DND-41 (cell line): ENCODE measurements around the gene FIBCD1.

Source experiments
- ATAC-seq: fragments of 200-7000 bp; cut with Tn5 transposase; 3 replicates; pipeline ENCODE4 v1.9.1; 2021; ENCODE audit warnings: low read depth; ENCODE audit not compliant: insufficient read depth
- DNase-seq: peaks from one replicate; pipeline ENCODE4 v3.0.0-alpha.2; 2020
- H2AFZ ChIP-seq: 2 replicates; pipeline ENCODE4 v1.6.0; 2012; ENCODE audit warnings: low read depth, low read length
- H3K27ac ChIP-seq: 2 replicates; pipeline ENCODE4 v1.5.1; 2012; ENCODE audit warnings: low read length, inconsistent platforms
- H3K27me3 ChIP-seq: fragments of 200-600 bp; sonication (generic); 2 replicates; pipeline ENCODE4 v1.6.0; 2012; ENCODE audit warnings: low read length, mild to moderate bottlenecking, inconsistent platforms; ENCODE audit not compliant: insufficient read depth, poor library complexity
- H3K36me3 ChIP-seq: 2 replicates; pipeline ENCODE4 v1.5.1; 2012; ENCODE audit warnings: low read length, inconsistent platforms; ENCODE audit not compliant: insufficient read depth
- H3K4me1 ChIP-seq: 2 replicates; pipeline ENCODE4 v1.5.1; 2012; ENCODE audit warnings: mild to moderate bottlenecking, low read length; ENCODE audit not compliant: insufficient read depth
- H3K4me2 ChIP-seq: 2 replicates; pipeline ENCODE4 v1.6.0; 2012; ENCODE audit warnings: mild to moderate bottlenecking, moderate library complexity, low read length, inconsistent platforms; ENCODE audit not compliant: insufficient read depth
- H3K4me3 ChIP-seq, 2 experiments: fragments of 200-600 bp in 1 of 2; shearing (Covaris generic) in 1 of 2; 2 replicates each; pipeline ENCODE4 v1.5.1; 2012 to 2016; ENCODE audit warnings: inconsistent platforms in 2 of 2, low read length in 2 of 2, mild to moderate bottlenecking in 2 of 2, low read depth in 1 of 2, moderate library complexity in 1 of 2
- H3K79me2 ChIP-seq: 2 replicates; pipeline ENCODE4 v1.6.0; 2012; ENCODE audit warnings: low read length, inconsistent platforms; ENCODE audit not compliant: insufficient read depth
- H3K9ac ChIP-seq: 2 replicates; pipeline ENCODE4 v1.6.0; 2012; ENCODE audit warnings: low read depth, mild to moderate bottlenecking, inconsistent platforms, low read length, moderate library complexity
- H3K9me3 ChIP-seq: 2 replicates; pipeline ENCODE4 v1.5.1; 2012; ENCODE audit warnings: low read length, moderate library complexity, mild to moderate bottlenecking, inconsistent platforms; ENCODE audit not compliant: insufficient read depth, severe bottlenecking
- H4K20me1 ChIP-seq: 2 replicates; pipeline ENCODE4 v1.6.0; 2012; ENCODE audit warnings: low read length; ENCODE audit not compliant: insufficient read depth
- CTCF ChIP-seq: IDR thresholded peaks from 2 replicates; pipeline ENCODE4 v1.5.1; 2012; ENCODE audit warnings: borderline replicate concordance, low read length, moderate library complexity, mild to moderate bottlenecking; ENCODE audit not compliant: poor library complexity, severe bottlenecking; ENCODE audit errors: extremely low read depth
- EZH2 ChIP-seq: IDR thresholded peaks from 3 replicates; pipeline ENCODE4 v1.6.1; 2012; ENCODE audit warnings: borderline replicate concordance, low read depth, mild to moderate bottlenecking, moderate library complexity, low read length, inconsistent platforms; ENCODE audit not compliant: severe bottlenecking

FIBCD1 gene

GRCh38 chr9:130857864-130858738, 80.9 kb downstream of the FIBCD1 start:
- Histone ChIP-seq H3K79me2 (peaks cover 34% of the 10 kb centered on the region; the same call in 1 of the 2 replicates), H3K27ac (no peak overlapping the region), H3K4me3 (no peak overlapping the region), H3K4me1 (no peaks in the 10 kb centered on the region), H3K9me3 (no peaks in the 10 kb centered on the region), H2AFZ (no peak overlapping the region), H3K4me2 (no peak overlapping the region), H3K27me3 (no peaks in the 10 kb centered on the region), H4K20me1 (peaks cover 29% of the 10 kb centered on the region; the same call in 1 of the 2 replicates), H3K36me3 (peaks cover 88% of the 10 kb centered on the region), H3K9ac (no peak overlapping the region)
- no peak for ATAC-seq
- TF ChIP-seq CTCF (no peak), EZH2 (no peak)
- DNase-seq: no peak

- H3K9me3 ChIP-seq: no peaks in the 10 kb centered on the region
- TF ChIP-seq EZH2: no peak
- TF ChIP-seq CTCF: no peak
- peaks cover 72% of the 10 kb centered on the region for H3K36me3 ChIP-seq
- no peaks in the 10 kb centered on the region for H3K4me1 ChIP-seq
- peaks cover 45% of the 10 kb centered on the region for H3K79me2 ChIP-seq
- H3K4me3 ChIP-seq: no peak overlapping the region
- H4K20me1 ChIP-seq: peaks cover 25% of the 10 kb centered on the region; the same call in 1 of the 2 replicates
- no peak overlapping the region for H2AFZ ChIP-seq
- no peaks in the 10 kb centered on the region for H3K27me3 ChIP-seq
- H3K4me2 ChIP-seq: no peak overlapping the region
- DNase-seq: no peak
- ATAC-seq: no peak
- no peak overlapping the region for H3K9ac ChIP-seq
- no peak overlapping the region for H3K27ac ChIP-seq
Observed at GRCh38 chr9:130856474-130856873, 82.6 kb downstream of the FIBCD1 start.

GRCh38 chr9:130854835-130855234, 84.2 kb downstream of the FIBCD1 start:
- no peak overlapping the region for H3K4me2 ChIP-seq
- peaks cover 23% of the 10 kb centered on the region; the same call in 1 of the 2 replicates for H4K20me1 ChIP-seq
- H3K9ac ChIP-seq: no peak overlapping the region
- no peak for ATAC-seq
- no peaks in the 10 kb centered on the region for H3K9me3 ChIP-seq
- H3K4me1 ChIP-seq: no peaks in the 10 kb centered on the region
- no peak overlapping the region for H2AFZ ChIP-seq
- no peak overlapping the region; the same call in 1 of the 2 replicates for H3K27ac ChIP-seq
- DNase-seq: no peak
- H3K79me2 ChIP-seq: peaks cover 56% of the 10 kb centered on the region
- no peak for TF ChIP-seq CTCF
- no peak for TF ChIP-seq EZH2
- peaks cover 58% of the 10 kb centered on the region for H3K36me3 ChIP-seq
- H3K4me3 ChIP-seq: no peak overlapping the region
- H3K27me3 ChIP-seq: no peaks in the 10 kb centered on the region
